CD4-positive, alpha-beta T cell treated with Interleukin-10 for 1 hour (primary cell): Measurements from ENCODE around the gene CASP3.
A peak's percentile ranks its signal among the peaks of the same experiment; 100 is the strongest.
"Not testable (repeated sequence)": the region's sequence is repeated elsewhere in the genome, so short reads cannot be mapped to it uniquely, and the experiment has no call there.

Source experiments
- DNase-seq: peaks from one replicate; pipeline ENCODE4 v3.0.0-alpha.2; 2020

The CASP3 gene

GRCh38 chr4:184628103-184628502 lies 21.1 kb downstream of the CASP3 start:
- DNase-seq: no peak

- DNase-seq: peak; percentile 23
Observed at GRCh38 chr4:184625783-184626596, 23.3 kb downstream of the CASP3 start.

DNA sequence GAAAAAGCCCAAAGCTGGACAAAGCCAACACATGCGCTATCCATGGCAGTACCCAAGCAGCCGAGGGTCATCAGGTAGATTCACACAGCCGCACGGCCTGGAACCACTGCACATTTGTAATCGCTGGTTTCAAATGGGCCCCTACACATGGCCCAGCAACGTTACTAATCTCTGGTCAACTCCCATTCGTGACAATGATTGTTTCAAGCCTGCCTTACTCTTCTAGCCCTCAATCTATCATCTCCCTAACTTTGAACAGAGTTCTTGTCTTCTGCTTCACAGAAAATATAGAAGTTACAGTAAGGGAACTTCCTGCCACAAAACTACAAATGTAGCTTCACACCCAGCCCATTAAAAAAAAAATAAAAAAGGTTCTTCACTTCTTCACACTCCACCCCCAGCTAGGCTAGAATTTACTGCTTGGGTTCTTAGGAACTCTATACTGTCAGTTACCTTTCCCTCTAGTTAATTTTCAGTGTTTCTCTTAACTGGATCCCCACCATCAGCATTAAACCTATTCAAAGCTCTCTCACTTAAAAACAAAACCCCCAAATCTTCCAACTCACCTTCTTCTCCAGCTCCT lies 24.2 kb downstream of the CASP3 start:
- DNase-seq: no peak

GRCh38 chr4:184624504-184624903 lies 24.7 kb downstream of the CASP3 start:
- not testable (repeated sequence) for DNase-seq

- DNase-seq: no peak
Observed at GRCh38 chr4:184621518-184621917, 27.7 kb downstream of the CASP3 start.

- DNase-seq: no peak
Observed at GRCh38 chr4:184620212-184620867, 28.9 kb downstream of the CASP3 start.

DNA sequence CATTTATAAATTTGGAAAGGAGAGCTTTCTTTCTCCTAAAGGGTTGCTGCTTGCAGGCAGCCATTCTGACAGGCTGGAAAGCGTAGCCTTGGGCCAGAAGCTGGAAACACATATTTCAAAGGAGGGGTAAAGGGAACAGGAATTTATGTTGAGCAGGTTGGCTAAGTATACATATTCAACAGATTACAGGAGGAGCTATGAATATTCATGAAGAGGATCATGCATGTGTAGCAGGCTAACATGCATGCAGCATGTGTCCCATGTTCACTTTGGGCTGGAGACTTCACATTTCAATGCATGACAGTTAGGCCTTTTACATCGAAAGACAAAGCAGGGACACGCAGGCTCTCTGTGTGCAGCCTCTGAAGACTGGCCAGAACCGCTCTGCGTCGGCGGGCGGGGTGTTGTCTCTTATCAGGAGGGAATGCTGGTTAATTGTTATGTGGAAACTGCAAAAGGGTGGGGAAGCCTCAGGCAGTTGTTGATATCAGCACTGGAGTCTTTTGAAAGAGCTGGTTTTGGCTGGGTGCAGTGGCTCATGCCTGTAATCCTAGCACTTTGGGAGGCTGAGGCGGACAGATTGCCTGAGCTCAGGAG lies 31.5 kb downstream of the CASP3 start:
- no peak for DNase-seq

- no peak for DNase-seq
Observed at GRCh38 chr4:184616633-184617551, 32.4 kb downstream of the CASP3 start.

- not testable (repeated sequence) for DNase-seq
Observed at GRCh38 chr4:184616168-184616567, 33.1 kb downstream of the CASP3 start.

- no peak for DNase-seq
Observed at GRCh38 chr4:184614509-184614908, 34.7 kb downstream of the CASP3 start.

DNA sequence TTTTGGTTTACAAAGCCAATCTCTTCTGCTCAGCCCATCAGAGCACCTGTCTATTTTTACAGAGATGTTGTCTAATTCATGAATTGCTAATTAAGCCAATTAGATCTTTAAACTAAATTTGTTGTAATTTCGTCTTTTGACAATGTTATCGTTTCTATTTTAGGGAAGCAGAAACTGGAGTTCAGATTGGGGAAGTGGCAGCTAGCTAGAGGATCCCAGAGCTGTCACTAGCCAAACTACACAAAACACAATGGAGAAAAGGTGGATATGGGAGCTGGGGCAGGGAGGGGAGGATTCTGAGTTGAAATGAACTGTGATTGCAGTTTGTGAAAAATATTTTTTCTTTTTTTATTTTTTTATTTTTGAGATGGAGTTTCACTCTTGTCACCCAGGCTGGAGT lies 35.8 kb downstream of the CASP3 start:
- no peak for DNase-seq

DNA sequence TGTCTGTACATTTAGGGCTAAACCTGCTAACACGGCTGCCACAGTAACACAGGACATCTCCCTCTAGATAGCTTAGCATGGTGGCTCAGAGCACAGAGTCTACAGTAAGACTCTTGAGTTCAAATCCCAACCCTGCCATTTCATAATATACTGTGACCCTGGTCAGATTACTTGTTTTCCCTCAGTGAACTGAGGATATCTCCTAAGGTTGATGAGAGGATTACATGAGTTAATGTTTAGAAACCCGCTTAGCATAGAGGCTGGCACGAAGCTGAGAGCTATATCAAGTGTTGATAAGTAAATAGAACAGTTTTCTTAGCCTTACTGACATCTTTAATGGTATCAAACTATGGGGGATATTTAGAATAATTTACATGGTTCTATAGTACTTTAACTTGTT lies 37.2 kb downstream of the CASP3 start:
- no peak for DNase-seq

DNA sequence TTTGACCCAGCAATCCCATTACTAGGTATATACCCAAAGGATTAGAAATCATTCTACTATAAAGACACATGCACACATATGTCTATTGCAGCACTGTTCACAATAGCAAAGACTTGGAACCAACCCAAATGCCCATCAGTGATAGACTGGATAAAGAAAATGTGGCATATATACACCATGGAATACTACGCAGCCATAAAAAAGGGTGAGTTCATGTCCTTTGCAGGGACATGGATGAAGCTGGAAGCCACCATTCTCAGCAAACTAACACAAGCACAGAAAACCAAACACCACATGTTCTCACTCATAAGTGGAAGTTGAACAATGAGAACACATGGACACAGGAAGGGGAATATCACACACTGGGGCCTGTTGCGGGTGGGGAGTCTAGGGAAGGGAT lies 41.8 kb downstream of the CASP3 start:
- DNase-seq: not testable (repeated sequence)

GRCh38 chr4:184602857-184603256 lies 46.4 kb downstream of the CASP3 start:
- not testable (repeated sequence) for DNase-seq

DNA sequence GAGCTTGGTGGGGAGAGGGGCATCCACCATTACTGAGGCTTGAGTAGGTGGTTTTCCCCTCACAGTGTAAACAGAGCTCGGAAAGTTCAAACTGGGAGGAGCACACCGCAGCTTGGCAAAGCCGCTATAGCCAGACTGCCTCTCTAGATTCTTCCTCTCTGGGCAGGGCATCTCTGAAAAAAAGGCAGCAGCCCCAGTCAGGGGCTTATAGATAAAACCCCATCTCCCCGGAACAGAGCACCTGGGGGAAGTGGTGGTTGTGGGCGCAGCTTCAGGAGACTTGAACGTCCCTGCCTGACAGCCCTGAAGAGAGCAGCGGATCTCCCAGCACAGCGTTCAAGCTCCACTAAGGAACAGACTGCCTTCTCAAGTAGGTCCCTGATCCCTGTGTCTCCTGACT lies 48.3 kb downstream of the CASP3 start:
- not testable (repeated sequence) for DNase-seq

- DNase-seq: no peak
Observed at GRCh38 chr4:184599492-184600135, 49.6 kb downstream of the CASP3 start.

GRCh38 chr4:184598753-184599491 lies 50.3 kb downstream of the CASP3 start:
- no peak for DNase-seq

DNA sequence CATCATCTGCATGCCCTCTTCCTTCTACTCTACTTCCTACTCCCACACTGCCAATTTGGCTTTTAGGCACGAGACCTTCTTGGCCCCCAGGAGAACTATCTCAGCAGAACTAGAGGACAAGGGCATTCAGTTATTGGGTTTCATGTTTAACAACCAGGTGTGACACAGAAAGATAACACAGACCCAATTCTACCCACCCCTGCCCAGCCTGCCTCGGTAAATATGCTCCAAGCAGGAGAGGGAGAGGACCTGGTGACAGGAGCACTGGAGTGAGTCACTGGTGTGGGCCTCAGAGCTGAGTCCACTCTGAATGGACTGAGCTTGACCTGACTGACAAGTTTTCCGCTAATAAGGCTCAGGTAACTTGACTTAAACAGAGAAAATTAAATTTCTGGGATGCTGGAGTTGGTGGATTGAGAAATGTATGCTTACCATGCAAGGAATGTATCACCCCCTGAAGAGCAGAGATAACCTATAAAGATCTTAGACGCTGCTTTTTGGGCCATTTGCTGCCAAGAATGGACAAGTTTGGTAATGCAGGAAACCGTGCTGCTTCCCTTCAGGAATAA lies 52.5 kb downstream of the CASP3 start:
- no peak for DNase-seq

DNA sequence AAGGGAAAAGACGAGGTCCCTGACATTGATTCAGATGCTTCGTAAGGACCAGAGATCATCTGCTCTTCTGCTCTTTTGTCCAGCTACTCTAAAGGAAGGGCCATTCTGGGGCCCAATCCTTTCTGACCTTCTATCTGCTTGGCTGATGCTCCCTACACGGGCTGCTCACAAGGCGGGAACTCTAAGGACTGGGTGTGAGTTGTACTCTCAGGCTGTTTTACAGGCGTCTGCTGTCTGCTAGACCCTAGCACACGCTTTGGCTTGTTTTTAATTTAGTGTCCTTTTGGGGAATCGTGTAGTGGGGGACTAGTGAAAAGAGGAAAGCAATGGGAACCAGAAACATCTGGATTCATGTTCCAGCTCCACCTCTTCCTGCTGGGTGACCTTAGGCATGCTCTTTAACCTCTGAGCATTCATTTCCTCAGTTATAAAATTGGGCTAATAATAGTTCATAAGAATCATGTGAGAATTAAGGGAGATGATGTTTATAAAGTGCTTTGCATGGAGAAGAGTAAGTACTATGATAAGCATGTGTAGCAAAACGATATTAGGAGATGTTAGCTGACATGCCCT lies 53.1 kb downstream of the CASP3 start:
- DNase-seq: no peak

DNA sequence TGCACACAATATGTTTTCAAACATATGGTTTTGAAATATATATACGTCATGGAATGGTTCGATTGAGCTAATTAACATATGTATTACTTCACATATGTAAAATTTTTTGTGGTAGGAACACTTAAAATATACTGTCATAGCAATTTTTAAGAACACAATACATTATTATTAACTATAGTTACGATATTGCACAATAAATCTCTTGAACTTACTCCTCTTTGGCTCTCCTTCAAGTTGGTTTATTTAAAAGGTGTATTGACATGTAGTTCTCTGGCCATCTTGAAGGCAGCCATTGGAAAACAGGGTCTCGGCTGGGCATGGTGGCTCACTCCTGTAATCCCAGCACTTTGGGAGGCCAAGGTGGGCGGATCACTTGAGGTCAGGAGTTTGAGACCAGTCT lies 53.8 kb downstream of the CASP3 start:
- no peak for DNase-seq

GRCh38 chr4:184593461-184593860 lies 55.8 kb downstream of the CASP3 start:
- DNase-seq: no peak
